HG03097 (cell line): ENCODE measurements around the gene TEPSIN.

Experiments used
- ATAC-seq: cut with Tn5 transposase; IDR thresholded peaks from one replicate; pipeline ENCODE4 v1.9.1; 2021; ENCODE audit not compliant: unreplicated experiment, low FRiP score

Gene TEPSIN

DNA sequence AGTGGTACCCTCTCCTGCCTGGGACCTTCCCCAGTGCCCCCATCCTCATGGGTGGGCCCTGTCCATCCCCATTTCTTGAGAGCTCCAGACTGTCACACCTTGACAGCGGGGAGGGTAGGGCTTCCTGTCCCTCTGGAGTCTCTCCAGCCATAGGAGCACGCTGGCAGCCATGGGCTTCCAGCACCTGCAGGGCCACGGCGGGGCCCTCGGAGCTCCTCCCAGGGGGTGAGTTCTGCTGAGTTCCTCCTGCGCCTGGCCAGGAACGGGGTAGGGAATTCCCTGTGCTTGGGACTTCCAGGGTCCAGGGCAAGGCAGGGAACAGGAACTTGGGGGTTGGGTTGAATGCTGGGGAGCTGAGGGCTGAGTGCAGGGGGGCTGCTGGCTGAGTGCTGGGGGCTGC lies 49.8 kb downstream of the TEPSIN start:
- ATAC-seq: no peak

DNA sequence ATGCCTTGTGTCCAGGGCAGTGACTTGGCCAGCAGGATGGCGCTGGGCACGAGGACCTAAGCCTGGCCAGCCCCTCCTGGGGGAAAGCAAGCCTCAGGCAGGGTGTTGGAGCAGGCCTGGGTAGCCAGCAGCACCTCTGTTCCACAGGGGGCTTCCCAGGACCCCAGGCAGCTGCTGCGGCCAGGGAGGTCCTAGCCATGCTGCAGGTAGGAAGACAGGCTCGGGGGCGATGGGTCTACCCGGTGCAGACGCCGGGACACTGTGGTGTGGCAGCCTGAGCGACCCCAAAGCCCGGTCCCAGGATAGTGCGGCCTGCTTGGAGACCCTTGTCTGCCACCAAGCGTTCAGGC lies 50.4 kb downstream of the TEPSIN start:
- ATAC-seq: no peak

DNA sequence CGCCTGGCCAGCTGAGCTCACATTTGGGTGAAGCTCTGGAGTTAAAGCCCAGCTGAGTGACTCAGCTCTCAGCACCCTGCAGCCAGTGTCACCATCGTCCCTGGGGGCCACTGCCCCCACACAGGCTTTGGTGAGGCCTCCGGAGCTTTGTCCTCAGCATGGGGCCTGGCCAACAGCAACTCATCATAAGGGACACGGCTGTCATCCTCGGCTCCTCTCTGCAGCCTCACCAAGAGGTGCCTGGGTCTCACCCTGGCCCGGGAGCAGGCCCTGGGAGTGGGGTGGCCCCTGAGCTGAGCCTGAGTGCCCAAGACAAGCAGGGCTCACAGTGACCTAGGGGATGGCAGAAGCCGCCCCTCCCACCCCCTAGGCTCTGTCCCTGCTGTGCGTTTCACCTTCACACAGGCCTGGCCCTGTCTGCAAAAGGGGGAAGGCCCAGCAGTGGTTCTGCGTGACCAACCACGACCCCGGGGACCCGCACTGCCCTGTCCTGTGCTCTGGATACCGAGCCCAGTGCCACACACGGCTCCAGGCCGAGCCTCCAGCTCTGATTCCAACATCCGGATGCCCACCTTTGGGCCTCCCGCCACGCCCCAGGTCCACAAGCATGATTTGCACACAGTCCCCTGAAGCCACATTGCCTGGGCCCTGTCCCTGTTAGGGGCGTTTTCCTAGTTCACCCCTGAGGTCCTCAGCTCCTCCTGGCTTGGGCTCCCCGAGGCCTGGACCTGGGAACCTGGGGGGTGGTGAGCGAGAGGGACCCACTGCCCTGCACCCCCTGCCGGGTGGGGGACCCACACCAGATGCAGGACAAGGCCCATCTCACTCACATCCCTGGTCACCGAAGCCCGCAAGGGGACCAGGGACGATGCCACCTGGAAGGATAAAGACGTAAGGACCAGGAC lies 51.0 kb downstream of the TEPSIN start:
- ATAC-seq: no peak

DNA sequence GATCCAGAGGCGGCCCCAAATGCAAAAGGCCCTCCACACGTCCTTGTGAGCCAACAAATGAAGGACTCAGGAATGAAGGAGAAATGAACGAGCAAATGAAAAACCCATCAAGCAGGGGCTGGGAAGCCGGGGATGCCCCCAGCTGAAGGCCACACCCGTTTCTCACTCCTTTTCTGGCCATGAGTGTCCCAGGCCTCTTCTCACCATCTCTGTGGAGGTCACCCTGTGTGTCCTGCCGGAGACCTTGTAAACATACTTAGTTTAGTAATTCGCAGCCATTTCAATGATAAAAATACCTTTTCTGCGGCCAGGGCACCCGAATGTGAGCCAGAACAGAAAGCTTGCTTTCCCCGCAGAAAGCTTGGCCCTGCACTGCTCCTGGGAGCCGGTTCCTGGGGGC lies 51.7 kb downstream of the TEPSIN start:
- no peak for ATAC-seq

DNA sequence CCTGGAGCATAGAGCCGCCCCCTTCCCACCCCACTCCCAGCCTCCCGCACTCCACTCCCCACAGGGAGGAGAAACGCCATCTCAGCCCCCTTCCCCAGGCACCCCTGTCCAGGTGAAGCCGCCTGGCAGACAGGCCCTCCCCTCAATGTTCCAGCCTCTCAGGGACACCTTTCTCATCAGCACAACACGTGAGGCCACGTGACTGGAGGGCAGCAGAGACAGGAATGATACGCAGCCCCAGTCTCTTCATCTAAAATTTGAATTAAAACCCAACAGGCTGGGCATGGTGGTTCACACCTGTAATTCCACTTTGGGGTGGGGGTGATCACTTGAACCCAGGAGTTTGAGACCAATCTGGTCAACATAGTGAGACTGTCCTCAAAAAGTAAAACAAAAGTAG lies 52.7 kb downstream of the TEPSIN start:
- ATAC-seq: no peak

DNA sequence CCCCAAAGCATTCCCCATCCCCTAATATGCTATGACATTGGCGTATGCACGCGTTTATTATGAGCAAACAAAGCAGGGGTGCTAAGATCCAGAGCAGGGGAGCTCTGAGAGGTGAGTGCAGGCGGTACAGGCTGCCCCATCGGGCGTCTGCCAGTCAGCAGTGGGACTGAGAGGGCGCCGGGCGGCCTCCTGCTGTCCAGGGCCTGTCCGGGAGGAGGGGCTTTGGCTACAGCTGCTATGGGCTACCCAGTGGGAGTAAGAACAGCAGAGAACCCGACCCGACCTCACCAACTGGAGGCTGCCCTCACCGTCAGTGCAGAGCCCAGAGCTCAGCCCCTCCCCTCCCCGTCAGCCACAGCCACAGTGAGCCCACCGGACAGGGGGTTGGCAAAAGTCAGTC lies 54.3 kb downstream of the TEPSIN start:
- ATAC-seq: no peak

DNA sequence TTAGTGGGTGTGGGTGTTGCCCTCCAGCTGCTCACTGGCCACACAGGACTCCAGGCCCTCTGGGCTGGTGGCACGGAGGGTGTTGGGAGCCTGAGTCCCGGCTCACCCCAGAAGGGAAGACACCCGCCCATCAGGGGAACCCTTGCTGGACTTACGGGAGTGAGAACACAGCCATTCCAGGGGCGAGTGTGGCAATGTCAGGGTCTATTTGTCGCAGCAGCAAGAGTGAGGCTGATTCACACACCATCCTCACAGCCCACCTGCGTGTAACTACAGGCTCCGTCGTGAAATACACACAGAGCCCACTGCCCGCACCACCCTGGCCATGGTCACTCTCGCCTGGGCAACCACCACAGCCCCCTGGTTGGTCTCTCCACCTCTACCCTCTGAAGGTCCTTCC lies 55.0 kb downstream of the TEPSIN start:
- ATAC-seq: no peak

DNA sequence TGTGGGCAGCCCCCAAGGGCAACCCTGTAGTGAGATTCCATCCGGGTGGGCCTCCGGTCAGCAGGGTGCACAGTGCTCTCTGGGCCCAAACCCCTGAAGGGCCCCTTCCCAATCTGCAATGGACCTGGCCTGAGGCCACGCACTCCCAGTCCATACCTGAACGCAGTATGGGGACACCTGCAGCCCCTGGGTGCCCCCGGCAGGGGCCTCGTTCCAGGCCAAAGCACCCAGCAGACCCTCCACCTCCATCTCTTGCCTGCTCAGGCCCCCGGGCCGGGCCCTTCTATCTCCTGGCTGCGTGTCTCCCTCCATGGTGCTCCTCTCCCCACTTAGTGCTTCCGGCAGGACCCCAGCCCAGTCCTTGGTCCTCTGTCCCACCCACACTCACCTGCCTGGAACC lies 55.5 kb downstream of the TEPSIN start:
- no peak for ATAC-seq

DNA sequence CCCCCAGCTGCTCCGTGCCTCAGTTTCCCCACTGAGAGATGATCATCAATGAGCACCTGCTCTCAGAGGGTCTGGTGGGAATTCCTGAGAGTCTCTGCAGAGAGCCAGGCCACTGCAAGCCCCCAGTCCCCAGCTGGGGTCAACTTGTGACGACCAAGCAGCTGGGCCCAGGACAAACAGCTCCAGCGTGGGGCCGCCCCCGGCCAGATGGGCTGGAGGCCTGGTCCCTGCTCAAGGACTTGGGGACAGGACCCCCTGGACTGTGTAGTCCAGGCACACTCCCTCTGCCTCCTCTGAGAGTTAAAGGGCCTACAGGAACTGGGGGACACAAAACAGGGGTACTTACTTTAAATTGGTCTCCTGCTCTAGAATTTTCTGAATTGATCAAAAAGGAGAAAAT lies 56.3 kb downstream of the TEPSIN start:
- no peak for ATAC-seq

DNA sequence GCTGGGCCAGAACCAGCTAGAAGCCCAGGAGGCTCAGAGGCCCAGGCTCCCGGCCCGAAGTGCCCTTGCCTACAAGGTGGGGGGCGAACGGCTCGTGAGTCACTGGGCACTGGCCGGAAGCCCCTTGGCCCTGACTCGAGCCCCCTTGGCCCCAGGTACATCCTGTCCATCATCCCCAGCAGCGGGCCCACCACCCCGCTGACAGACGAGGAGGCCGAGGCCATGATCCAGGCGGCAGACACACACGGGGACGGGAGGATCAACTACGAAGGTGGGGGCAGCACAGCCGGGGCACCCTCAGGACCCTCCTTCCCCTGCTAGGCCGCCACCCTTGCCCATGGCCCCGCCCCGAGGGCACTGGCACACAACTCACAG lies 57.1 kb downstream of the TEPSIN start:
- no peak for ATAC-seq

DNA sequence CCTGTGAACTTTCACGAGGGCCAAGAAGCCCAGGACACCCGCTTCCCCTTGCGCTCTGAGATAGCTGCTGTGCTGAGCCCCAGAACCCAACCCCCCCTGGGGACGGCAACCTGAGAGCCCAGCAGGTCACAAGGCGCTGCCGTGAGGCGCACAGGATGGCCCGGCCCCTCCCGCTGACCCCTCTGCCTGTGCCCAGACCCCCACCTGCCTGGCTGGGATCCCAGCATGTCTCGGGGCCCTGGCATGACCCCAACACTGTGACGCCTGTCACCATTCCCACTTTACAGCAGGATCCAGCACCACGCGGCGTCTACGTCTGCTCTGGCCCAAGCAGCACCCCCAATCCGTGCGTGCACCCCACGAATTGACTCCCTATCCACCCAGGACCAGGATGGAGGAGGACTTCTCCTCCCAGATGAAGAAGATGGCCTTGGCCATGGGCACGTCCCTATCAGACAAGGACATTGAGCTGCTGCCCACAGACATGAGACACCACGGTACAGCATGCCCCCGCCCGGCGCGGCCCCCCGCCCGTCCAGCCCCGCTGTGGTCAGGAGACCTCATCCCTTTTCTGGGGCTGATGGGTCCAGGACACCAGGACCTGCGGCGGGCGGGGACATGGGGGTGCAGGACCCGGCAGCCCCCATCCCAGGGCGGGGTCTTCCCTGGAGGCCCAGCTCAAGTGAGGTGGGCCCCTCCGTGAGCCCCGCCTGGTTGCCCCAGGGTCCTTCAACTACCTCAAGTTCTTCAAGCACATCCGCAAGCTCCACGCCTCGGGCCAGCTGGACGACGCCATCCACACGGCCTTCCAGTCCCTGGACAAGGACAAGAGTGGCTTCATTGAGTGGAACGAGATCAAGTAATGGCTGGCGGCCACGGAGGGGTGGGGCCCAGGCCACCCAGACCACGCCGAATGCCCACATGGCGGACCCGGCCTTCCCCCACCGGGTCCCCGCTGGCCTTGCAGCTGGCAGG lies 57.7 kb downstream of the TEPSIN start:
- ATAC-seq: no peak

DNA sequence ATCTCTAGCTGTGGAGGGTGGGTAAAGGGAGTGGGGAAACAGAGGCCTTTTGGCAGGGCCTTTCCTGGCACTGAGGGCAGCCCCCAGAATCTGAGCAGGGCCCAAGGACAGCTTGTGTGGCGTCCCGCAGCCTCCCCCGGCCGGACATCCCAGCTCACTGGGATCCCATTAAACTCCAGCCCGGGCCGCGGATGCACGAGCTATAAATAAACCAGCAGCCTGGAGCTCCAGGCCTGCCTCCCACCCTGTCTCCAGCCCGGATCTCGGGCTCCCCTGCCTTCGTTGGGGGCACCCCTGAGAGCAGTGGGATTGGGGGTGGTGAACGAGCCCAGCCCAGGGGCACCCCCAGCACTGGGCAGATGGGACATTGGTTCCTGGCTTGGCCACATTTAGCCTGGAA lies 59.0 kb downstream of the TEPSIN start:
- ATAC-seq: no peak

DNA sequence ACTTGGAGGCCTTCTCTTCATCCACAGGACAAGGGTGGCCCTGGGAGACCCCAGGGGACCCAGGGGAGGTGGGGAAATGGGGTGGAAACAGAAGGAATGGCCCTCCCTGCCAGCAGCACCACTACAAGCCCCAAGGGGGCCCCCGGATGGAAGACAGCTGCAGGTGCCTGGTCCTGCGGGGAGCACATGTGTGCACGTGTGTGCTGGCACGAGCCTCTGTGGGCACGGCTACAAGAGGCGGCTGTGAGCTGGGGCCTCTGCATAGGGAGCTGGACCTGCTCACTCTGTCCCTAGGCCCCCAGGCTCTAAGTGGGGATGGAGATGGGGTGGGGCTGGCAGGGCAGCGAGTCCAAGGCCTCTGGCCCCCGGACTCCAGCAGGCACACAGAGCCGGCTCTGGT lies 59.6 kb downstream of the TEPSIN start:
- no peak for ATAC-seq
